GM12878 (cell line): Measurements from ENCODE around the gene C5orf46. TPM values are rescaled to one million over a fixed set of nuclear protein-coding genes. Genes with fewer than 3 reads are reported as not detected.
"Not testable (repeated sequence)": the region's sequence is repeated elsewhere in the genome, so short reads cannot be mapped to it uniquely, and the experiment has no call there.

Experiments used
- ATAC-seq: fragments of 200-7000 bp; cut with Tn5 transposase; 3 replicates; pipeline ENCODE4 v1.9.1; 2020; ENCODE audit warnings: mild to moderate bottlenecking, moderate library complexity
- BruUV-seq: library from RNA; stranded (reverse); fragments of 400-500 nt; replicated peaks from 2 replicates; lab custom pipeline; 2021; lab: Mats Ljungman, UMichigan
- CTCF ChIA-PET: fragments of 300-600 bp; sonication (Branson Sonifier 250); formaldehyde crosslinking; extraction: SDS; loops from one replicate; lab custom pipeline; 2021; ENCODE audit warnings: inconsistent platforms; lab: Yijun Ruan, JAX
- POLR2A ChIA-PET: fragments of 350-600 bp; formaldehyde crosslinking; extraction: SDS; loops from one replicate; lab custom pipeline; 2021; ENCODE audit warnings: inconsistent platforms; lab: Charles Lee
- RAD21 ChIA-PET: fragments of 300-600 bp; sonication (Branson Sonifier 250); formaldehyde crosslinking; loops from one replicate; lab custom pipeline; 2023; ENCODE audit warnings: antibody characterized with exemption; ENCODE audit not compliant: unreplicated experiment; lab: Charles Lee
- SMC1A ChIA-PET: fragments of 300-600 bp; sonication (Branson Sonifier 250); formaldehyde crosslinking; loops from one replicate; lab custom pipeline; 2023; ENCODE audit not compliant: unreplicated experiment, uncharacterized antibody; lab: Charles Lee
- DNase-seq: peaks from one replicate; pipeline ENCODE4 v3.0.0-alpha.2; 2011; ENCODE audit warnings: low read depth, low spot score
- FAIRE-seq: peaks from 3 replicates; lab custom pipeline; 2011; peaks lifted over from hg19 to GRCh38; lab: Jason Lieb, UNC
- H2AFZ ChIP-seq: 2 replicates; pipeline ENCODE4 v1.6.0; 2011; ENCODE audit warnings: low read depth, low read length, control low read depth; ENCODE audit not compliant: control insufficient read depth
- H3K27ac ChIP-seq: 2 replicates; pipeline ENCODE4 v1.5.1; 2011; ENCODE audit warnings: control low read depth; ENCODE audit not compliant: control insufficient read depth, insufficient read depth
- H3K27me3 ChIP-seq, 2 experiments: replicated peaks in 1 of 2; 2 replicates each; pipeline versions ENCODE4 v1.6.0 to v1.6.1; 2011; ENCODE audit warnings: low read length in 1 of 2; ENCODE audit not compliant: control insufficient read depth in 2 of 2, insufficient read depth in 2 of 2
- H3K36me3 ChIP-seq, 2 experiments: 2 replicates each; pipeline ENCODE4 v1.5.1; 2011; ENCODE audit warnings: low read length in 1 of 2; ENCODE audit not compliant: control insufficient read depth in 2 of 2, insufficient read depth in 2 of 2
- H3K4me1 ChIP-seq: 2 replicates; pipeline ENCODE4 v1.6.1; 2011; ENCODE audit warnings: mild to moderate bottlenecking, low read length, moderate library complexity, mixed read lengths; ENCODE audit not compliant: control insufficient read depth, insufficient read depth
- H3K4me2 ChIP-seq: 2 replicates; pipeline ENCODE4 v1.6.0; 2011; ENCODE audit warnings: control low read depth; ENCODE audit not compliant: control insufficient read depth, insufficient read depth
- H3K4me3 ChIP-seq: fragments of 200-600 bp; sonication (generic); 2 replicates; pipeline ENCODE4 v1.5.1; 2016
- H3K79me2 ChIP-seq: 2 replicates; pipeline ENCODE4 v1.6.0; 2011; ENCODE audit warnings: low read length; ENCODE audit not compliant: control insufficient read depth, insufficient read depth
- H3K9ac ChIP-seq: 2 replicates; pipeline ENCODE4 v1.8.0; 2011; ENCODE audit warnings: low read length, control low read depth, mixed read lengths; ENCODE audit not compliant: control insufficient read depth, insufficient read depth
- H3K9me3 ChIP-seq: replicated peaks from 3 replicates; pipeline ENCODE4 v1.5.1; 2011; ENCODE audit warnings: mild to moderate bottlenecking, low read length; ENCODE audit not compliant: control insufficient read depth, insufficient read depth
- H4K20me1 ChIP-seq: 2 replicates; pipeline ENCODE4 v1.6.0; 2011; ENCODE audit not compliant: control insufficient read depth, insufficient read depth
- WGBS: methylation state at CpG from one replicate; pipeline ENCODE4 v1.1.6; 2016; ENCODE audit warnings: low lambda C conversion rate; ENCODE audit not compliant: insufficient replicate concordance, insufficient coverage; ENCODE audit errors: missing lambda C conversion rate; 5-methylcytosine and 5-hydroxymethylcytosine counted together
- in situ Hi-C: fragments of 300-500 bp; cut with MboI; formaldehyde crosslinking; loops from 9 replicates; pipeline ENCODE4 v1.14.3; 2018; ENCODE audit warnings: mixed read lengths
- intact Hi-C: fragments of 100-400 bp; cut with micrococcal nuclease; formaldehyde crosslinking; loops from one replicate; pipeline ENCODE4 v1.14.2; 2022; ENCODE audit not compliant: unreplicated experiment
- polyA plus RNA-seq, 11 experiments: library from polyadenylated mRNA; depleted of rRNA in 4 of 11; unstranded in 6 of 11; stranded (reverse) in 5 of 11; fragments of >200 nt; fragmentation: Nextera tagmentation in 4 of 11; fragmentation: Illumina TruSeq in 1 of 11; extraction: Ambion mirVana in 4 of 11; extraction: Trizol in 1 of 11; gene quantifications; 1 replicate in 1 of 11; 2 replicates in 10 of 11; pipeline versions ENCODE4 v1.2.1 to v1.2.3, GENCODE V29; 2011 to 2016; ENCODE audit warnings: inconsistent platforms in 2 of 11, missing spikeins in 2 of 11, low read depth in 1 of 11
- total RNA-seq, 4 experiments: library from RNA; depleted of rRNA in 3 of 4; stranded (reverse); fragments of >200 nt in 3 of 4; fragmentation: Illumina TruSeq in 1 of 4; extraction: Trizol in 1 of 4; gene quantifications; 2 replicates each; pipeline versions ENCODE4 v1.2.1 to v1.2.3, GENCODE V29; 2013 to 2021

The C5orf46 gene
- total and polyA plus RNA-seq, 10 of the 15 experiments (the other 5 are each of a cell fraction or from before 2014, with no cell fraction given) = not detected

DNA sequence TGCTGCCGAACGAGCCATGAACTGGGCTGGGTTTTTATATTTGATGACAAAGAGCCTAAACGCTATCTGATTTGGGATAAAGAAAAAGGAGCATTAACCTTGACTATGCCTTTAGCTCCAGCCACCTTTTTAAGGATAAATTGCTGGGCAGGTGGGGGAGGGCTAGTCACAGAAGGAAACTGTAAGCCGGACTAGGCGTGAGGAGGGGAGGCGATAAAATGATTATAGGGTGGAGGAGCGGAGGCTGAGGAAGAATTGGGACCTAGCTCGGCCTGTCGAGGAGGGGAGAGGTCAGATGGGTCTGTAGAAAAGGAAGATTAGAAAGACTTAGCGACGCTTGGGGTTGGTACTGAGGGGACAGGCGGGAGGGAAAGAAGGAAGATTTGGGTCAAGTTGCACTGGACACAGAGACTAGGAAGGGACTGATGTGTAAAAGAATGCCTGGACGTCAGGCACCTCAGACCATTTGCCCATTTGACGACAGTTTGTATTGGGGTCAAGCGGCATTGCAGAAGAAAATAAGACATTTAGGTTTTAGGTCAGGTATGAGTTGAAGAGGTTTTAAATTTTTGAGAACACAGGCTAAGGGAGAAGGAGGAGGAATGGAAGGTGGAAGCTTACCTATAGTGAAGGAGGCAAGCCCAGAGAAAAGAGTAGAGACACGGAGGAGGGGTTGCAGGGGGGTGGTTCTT lies 33.4 kb downstream of the C5orf46 start:
- H3K27ac ChIP-seq, H3K4me1 ChIP-seq, in situ Hi-C loops, H3K4me2 ChIP-seq, POLR2A ChIA-PET, H3K79me2 ChIP-seq, CTCF ChIA-PET, BruUV-seq, H4K20me1 ChIP-seq, intact Hi-C loops, H3K36me3 ChIP-seq, ATAC-seq, H3K9ac ChIP-seq, FAIRE-seq, H3K27me3 ChIP-seq, RAD21 ChIA-PET, H3K4me3 ChIP-seq, H3K9me3 ChIP-seq, DNase-seq, H2AFZ ChIP-seq, SMC1A ChIA-PET: not testable (repeated sequence)
- WGBS = 49% methylated on average over 14 of the region's 16 CpGs

DNA sequence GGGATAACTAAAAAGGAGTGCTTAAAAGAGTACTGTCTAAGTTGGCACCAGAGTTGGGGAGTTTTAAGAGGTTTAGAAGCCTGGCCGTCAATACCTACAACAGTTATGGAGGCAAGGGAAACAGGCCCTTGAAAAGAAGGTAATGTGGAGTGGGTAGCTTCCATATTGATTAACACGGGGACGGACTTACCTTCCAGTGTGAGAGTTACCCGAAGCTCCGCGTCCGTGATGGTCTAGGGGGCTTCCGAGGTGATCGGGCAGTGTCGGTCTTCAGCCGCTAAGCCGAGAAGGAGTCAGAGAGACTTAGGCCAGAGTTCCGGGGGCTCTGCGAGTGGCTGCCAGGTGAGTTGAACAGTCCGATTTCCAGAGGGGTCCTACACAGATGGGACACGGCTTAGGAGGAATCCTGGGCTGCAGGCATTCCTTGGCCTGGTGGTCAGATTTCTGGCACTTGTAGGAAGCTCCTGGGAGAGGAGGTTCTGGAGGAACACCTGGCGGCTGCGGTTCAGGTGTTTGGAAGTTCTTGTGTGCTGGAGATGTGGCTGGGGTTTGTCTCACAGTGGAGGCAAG lies 34.3 kb downstream of the C5orf46 start:
- not testable (repeated sequence) for ATAC-seq, BruUV-seq

DNA sequence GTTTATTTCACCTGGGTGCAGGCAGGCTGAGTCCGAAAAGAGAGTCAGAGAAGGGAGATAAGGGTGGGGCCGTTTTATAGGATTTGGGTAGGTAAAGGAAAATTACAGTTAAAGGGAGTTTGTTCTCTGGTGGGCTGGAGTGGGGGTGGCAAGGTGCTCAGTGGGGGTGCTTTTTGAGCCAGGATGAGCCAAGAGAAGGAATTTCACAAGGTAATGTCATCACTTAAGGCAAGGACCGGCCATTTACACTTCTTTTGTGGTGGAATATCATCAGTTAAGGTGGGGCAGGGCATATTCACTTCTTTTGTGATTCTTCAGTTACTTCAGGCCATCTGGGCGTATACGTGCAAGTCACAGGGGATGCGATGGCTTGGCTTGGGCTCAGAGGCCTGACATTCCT lies 36.4 kb downstream of the C5orf46 start:
- H3K9me3 ChIP-seq, BruUV-seq: not testable (repeated sequence)
- 31% methylated on average over 6 of the region's 6 CpGs for WGBS

More for the DNA sequence above, 34.3 kb downstream of the C5orf46 start:
- RAD21 ChIA-PET, H3K79me2 ChIP-seq, H2AFZ ChIP-seq, H3K9me3 ChIP-seq, H4K20me1 ChIP-seq, H3K36me3 ChIP-seq, in situ Hi-C loops, H3K4me2 ChIP-seq, H3K27ac ChIP-seq, intact Hi-C loops, FAIRE-seq, H3K9ac ChIP-seq, DNase-seq, CTCF ChIA-PET, H3K27me3 ChIP-seq, H3K4me3 ChIP-seq, H3K4me1 ChIP-seq, POLR2A ChIA-PET: not testable (repeated sequence)
- WGBS = 59% methylated on average over 18 of the region's 18 CpGs
- SMC1A ChIA-PET = interaction anchor here (0.6 kb wide), 1 partner anchor 11 kb away, joined by 3 read pairs; no protein-coding TSS in a partner anchor

More for the DNA sequence above, 36.4 kb downstream of the C5orf46 start:
- H3K27ac ChIP-seq, POLR2A ChIA-PET, H3K27me3 ChIP-seq, SMC1A ChIA-PET, RAD21 ChIA-PET, H3K4me3 ChIP-seq, H2AFZ ChIP-seq, H3K9ac ChIP-seq, in situ Hi-C loops, ATAC-seq, H3K36me3 ChIP-seq, H3K79me2 ChIP-seq, FAIRE-seq, H3K4me1 ChIP-seq, intact Hi-C loops, H4K20me1 ChIP-seq, DNase-seq, CTCF ChIA-PET, H3K4me2 ChIP-seq: not testable (repeated sequence)
